GM21723 (cell line): ENCODE measurements around the gene ITPK1.

Source experiments
- ATAC-seq: cut with Tn5 transposase; IDR thresholded peaks from one replicate; pipeline ENCODE4 v1.9.1; 2021; ENCODE audit warnings: mild to moderate bottlenecking, moderate library complexity; ENCODE audit not compliant: unreplicated experiment

Gene ITPK1

DNA sequence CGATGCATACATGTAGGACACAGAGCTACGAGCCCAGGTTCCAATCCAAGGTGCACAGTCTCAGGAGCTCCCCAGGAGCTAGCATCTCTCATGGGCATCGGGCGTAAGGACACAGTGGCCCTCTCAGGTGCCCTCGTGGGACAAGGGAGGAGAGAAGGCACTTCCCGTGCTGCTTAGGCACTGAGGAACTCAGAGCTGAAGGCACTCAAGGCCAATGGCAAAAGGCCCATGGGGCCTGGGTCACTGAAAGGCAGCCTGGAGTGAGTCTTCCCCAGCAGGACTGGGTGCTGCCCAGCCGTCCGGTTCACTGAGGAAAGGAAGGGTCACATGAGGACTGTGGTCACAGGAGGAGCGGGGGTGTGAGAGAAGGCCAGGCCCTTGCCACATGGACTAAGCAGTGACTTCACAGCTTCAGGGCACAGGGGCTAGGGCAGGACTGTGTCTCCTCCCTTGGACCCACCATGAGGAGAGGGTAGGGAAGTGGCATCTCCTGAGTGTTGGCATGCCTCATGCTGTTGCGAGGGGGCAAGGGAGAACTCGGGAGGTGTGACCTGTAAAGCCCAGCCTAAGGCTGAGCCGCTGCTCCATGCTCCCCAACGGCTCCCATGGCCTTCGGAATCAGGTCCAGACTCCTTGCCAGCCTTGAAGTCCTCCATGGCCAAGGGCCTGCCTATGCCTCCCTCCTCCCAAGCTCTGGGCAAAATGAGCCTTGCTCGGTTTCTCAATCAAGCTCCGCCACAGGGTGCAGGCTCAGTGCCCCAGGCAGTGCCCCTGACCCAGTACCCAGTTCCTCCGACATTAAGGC, 141.0 kb downstream of the ITPK1 start:
- no peak for ATAC-seq

DNA sequence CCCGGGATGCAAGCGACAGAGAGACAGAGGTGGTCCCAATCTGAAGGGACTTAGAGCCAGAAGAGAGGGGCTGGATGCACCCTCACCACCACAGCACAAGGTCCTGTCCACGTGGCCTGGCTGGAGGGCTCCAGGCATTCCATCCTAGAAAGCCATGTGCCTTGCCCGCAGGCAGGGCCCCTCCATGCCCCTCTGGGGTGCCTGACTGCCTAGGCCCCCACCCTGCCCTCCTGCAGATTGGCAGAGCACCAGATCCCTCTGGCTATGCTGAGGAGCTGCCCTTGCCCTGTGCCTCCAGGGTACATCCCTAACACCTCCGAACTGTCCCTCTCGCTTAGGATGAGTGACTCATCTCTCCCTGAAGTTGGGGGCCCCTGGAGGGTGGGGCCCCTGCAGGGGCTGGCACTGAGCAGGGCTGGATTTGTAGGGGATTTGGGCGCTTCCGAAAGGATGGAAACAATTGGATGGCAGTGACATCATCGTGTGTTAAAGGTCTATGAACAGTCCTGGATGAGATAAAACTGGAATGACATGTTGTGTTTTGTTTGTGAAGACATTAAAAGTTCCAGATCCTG, 141.8 kb downstream of the ITPK1 start:
- ATAC-seq, result no peak

DNA sequence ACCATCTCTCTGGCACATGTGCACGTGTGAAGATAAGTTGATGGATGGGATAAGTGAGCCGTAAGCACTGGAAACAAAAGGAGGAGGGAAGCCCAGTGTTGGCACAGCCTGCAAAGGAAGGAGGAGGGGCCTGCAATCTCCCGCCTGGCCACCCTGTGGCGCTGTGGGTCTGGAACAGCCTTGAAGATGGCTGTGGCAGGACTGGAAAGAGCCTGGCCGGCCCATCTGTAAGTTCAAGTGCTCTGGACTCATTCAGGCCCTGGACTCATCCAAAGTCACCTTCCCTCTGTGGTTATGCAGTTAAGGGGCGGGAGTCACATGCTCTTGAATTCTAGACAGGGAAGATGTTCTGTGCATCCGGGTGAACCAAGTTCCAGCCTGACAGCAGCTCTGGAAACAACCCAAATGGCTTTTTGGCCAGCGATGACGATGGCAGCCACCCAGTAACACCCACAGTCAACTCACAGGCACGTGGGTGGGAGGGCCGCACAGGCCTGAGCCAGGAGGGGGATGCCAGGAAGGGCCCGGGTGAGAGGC, 142.4 kb downstream of the ITPK1 start:
- no peak for ATAC-seq

DNA sequence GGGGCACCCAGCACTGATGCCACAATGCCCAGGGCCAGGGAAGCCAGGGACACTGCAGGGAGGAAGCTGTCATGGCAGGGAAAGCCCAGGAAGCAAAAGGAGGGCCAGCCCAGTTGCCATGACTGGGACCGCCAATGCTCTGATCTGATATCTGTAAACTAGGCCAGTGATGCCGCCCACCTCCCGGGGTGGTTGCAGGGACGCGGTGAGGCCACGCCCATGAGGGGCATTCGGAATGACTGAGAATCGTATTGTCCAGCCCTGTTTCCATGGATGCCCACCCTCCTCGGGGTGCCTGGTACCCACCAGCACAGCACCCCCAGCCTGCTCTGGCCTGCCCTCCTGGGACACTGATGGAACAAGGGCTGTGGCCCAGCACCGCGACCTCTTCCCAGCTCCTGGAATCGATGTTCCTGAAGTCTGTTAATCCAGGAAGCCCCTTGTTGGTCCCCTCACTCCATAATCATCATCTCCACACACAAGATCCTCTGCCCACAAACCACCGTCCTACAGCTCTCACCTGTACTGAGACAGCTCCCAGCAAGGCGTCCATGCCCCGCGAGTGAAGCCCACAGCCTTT, 144.0 kb downstream of the ITPK1 start:
- ATAC-seq, result no peak

DNA sequence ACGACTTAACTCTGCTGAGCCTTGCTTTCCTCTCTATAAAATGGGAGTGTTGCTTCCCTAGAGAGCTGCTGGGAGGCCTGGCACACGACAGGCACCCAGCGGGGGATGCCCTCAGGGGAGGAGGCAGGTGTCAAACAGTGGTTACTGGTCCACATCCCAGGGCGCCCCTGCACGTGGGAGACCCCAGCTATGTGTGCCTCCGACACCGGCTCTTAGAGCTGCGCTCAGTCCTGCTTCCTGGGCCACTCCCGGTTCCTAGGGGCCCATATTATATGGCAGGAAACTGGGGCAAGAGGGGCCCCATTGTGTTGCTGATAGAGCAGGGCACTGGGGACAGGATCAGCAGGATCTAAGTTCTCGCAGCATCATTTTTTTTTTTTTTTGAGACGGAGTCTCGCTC, 145.5 kb downstream of the ITPK1 start:
- ATAC-seq, result no peak

DNA sequence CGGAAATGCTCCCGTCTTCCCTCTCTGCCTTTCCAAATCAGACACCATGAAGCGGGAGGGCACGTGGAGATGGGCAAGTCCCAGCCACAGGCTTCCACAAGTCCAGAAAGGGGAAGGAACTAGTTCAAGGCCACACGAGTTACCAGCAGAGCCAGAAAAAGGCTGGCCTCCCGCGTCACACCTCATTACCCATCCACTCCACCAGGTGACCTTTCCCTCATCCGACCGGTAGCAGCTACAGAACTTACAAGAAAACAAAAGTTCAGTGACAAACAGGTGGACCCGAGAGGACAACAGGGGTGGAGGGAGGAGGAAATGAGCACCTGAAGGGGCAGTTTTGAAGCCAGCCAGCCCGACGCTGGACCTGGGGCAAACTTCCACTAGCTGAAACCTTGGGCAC, 145.9 kb downstream of the ITPK1 start:
- no peak for ATAC-seq

DNA sequence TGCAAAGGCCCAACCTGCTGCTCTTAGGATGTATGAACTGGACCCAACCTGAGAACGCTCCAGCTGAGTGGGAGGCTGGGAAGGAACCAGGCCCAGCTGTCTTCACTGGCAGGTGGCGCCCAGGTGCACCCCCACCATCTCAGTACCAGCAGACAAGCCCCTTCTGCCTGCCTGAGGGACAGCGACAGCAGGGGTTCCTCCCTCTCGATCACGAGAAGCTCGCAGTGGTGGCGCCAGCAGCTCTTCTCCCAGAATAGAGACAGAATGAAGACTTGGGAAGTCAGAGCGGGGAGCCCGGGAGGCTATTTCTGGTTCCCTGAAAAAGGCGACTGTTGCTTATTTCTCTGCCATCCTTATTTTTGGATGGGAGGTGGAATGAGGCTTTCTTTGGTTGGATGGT, 146.3 kb downstream of the ITPK1 start:
- no peak for ATAC-seq

DNA sequence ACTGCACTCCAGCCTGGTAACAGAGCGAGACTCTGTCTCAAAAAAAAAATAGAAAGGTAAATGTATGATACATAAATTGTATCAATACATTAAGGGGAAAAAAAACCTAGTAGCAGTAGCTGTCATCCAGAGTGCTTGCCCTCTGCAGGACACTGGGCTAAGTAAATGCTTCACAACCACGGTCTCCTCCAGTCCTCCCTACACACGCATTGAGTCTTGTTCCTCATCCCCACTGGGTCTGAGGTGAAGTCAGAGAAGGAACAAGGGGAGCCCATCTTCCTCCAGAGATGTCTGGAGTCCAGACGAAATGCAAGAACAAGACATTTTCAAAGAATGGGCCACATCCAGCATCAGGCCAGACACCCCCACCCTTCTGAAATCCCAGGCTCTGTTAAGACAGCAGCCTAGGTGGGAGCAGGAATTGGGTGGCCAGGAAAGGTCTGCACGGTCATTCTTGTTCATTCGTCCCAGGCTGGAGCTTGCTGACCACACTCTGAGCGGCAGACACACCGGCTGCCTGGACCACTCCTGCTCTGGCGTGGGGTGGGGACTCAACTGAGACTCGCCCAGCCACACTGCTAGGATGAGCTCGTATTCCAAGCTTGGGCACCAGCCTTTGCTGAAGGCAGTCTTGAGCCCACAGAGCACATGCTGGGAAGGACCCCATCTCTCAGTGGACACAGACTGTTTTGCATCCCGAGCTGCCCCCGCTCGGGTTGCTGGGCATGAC, 147.3 kb downstream of the ITPK1 start:
- ATAC-seq, result no peak

DNA sequence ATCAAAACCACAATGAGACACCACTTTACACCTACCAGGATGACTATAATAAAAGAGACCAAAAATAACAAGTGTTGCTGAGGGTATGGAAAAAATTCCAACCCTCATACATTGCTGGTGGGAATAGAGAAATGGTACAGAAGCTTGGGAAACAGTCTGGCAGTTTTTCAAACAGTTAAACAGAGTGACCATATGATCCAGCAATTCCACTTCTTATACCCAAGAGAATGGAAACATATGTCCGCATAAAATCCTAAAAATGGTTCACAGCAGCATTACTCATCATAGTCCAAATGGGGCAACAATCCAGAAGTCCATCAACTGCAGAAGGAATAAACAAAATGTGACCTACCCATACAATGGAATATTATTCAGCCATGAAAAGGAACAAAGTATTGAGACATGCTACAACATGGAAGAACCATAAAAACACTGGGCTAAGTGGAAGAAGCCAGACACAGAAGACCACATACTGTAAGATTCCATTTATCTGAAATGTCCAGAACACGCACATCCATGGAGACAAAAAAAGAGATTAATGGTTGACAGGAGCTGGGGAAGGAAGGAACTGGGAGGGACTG, 148.3 kb downstream of the ITPK1 start:
- ATAC-seq, result no peak

DNA sequence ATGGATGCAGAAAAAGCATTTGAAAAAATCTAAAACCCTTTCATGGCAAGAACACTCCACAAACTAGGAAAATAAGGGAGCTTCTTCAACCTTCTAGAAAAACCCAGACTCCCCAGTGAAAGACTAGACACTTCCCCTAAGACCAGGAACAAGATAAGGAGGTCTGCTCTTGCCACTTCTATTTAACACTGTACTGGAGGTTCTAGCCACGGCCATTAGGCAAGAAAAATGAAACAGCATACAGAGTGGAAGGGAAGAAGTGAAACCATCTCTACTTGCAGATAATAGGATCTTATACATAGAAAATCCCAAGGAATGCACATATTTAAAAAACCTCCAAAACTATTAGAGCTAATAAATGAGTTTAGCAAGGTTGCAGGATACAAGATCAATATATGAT, 150.4 kb downstream of the ITPK1 start:
- ATAC-seq, result no peak

DNA sequence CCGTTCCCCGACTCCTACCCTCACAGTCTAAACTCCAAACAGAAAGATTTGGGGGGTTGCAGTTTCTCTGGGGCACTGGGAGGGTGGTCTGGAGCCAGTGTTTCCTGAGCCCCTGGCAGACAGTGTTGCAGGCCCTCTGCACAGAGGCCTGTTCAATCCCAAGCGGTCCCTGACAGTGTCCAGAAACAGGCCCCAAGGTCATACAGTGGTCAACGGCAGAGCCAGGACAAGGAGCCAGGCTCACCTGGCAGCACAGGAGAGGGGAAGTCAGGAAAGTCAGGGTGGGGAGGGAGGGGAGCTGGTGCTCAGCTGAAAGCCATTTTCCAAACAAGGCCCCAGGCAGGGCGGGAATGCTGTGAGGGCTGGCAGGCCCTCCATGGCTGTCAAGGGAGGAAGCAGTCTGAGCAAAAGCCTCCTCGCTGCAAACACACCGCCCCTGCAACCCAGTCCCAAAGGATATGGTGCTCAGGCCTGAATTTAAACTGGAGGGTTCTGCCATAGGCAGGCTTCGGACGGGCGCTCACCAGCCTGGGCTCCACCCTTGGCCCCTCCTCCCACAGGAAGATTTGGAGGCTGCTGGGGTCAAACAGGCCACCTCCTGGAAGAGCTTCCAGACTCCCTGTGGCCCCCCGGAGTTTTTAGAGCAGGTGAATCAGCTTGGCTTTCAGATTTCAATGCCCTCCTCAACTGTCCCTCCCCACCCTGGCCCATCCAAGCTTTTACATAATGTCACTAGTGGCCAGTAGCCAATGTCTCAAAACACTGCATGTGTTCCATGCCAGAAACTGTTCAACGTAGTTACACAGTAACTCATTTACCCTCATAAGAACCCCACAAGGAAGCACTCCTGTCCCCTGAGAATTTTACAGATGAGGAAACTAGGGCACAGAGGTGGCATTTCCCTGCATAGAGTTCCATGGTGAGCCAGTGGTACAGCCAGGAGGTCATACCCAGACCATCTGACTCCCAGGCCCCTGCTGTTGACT, 151.3 kb downstream of the ITPK1 start:
- ATAC-seq, result no peak

DNA sequence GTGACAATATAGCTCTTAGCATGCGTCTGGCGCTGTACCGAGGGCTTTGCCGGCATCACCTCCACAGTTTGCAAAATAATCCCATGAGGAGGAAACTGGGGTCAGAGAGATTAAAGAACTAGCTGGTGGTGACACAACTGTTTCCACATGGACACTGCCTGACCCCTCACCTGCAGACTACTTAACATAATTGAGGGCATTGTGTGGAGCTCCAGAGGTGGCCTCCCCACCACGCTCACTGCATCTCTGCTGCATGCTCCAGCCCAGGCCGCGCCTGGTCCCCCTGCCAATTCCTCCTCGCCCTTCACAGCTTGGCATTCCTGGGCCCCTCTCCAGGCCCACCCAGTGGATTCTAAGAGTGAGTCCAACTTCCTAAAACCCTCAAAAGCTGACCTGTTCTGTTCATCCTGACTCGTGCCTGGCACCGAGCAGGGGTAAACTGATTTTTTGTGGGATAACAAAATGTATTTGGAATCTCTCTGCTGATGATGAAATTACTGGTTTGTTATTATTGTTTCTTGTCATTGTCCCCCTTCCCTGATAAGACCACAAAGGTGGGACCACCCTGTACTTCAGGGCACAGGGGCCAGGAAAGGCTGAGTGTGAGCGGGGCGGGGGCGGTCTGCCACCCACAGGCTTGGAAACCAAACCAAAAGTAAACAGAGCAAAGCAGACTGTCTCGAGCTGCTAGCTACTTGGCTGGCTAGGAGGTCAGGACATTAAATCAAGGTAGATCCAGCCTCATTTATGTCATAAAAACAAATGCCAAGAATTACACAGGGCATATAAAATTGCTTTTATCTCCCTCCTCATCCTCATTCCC, 152.2 kb downstream of the ITPK1 start:
- ATAC-seq, result no peak

DNA sequence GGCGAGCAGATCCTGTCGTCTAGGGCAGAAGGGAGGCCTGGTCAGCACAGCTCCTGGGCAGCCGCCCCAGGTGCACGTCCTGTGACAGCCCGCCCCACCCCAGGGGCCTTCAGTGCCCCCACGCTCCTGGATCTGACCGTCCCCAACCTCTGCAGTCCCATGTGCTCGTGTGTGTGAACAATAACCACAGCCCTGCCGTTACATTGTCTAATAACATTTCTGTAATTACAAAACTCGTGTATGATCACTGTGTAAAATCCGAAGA, 153.0 kb downstream of the ITPK1 start:
- ATAC-seq, result no peak

DNA sequence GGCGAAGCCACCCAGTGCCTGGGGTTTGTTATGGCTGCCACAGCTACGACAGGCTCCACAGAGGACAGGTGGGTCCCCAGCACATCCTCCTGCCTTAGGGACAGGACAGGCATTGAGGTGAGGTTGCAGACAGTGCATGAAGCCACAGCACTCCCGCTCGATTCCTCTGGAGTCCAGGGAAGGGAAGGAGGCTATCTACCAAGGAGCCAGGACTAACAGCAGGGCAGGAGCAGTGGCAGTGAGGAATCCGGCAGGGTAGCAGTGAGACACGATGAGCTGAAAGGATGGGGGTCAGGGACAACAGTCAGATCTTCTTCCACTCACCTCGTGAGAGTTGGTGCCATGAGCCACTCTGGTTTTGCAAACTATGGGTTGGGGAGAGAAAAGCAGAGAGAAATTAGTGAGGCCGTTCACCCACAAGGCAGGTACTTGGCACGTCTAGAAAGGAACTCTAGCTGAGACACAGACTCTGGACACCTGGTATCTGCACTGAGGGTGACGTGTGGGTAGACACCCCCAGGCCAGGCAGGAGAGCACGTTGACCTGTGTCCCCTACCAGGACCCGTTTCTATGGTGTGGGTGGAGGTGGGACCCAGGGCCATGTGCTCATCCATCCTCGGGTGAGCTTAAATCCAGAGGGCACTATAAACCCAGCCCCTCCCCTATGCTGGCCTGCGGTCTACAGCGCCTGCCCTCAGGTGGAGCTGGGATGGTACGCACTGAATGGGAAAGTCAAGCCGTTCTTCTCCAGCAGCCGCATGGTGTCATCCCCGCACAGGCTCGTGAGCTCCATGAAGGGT, 153.5 kb downstream of the ITPK1 start:
- ATAC-seq, result no peak

DNA sequence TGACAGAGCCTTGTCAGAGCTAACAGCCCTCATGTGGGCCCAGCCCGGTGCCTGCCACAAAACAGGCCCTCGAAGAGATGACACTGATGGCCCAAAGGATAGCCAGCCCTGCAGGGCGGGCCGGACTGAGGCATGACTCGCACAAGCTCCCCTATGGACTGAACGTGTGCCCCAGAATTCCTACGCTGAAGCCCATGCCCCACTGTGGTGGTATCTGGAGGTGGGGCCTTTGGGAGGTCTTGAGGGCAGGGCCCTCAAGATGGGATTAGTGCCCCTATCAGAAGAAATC, 154.2 kb downstream of the ITPK1 start:
- ATAC-seq, result no peak

DNA sequence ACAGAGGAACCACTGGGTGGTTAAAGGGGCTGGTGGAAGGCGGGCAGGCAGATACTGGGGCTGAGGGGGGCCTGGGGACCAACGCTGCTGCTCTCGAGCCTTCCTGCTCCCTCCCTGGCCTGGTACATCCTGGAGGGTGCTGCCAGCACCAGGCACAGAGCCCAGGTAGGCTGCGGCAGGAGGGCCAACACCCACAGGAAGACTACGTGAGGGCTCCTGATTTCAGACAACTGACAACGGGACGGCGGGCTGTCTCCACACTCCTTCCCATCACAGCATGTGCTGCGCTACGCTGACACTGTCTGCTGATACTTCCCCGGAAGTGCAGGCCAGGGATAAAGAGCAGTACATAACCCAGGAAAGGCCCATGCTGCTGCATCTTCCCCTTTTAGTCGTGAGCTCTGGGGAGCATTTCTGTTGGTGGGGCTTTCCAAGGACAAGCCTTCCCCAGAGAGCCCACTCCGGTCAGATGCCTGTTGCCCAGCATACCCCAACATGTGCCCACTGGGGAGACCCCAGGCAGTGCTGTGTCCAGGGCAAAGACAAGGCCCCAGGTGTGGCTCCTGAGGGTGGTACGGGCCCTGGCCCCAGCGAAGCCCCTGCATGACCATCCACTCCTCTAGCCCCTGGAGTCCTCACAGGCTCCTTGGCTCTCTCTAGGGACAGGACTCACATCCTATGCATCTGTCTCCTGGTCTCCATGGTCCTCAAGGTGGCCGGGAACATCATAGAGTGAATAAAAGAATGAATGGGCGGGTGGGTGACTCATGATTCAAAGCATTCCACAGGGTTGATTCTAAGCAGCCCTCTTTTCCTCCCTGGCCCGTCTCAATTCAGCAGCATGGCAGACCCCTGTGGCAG, 154.8 kb downstream of the ITPK1 start:
- no peak for ATAC-seq

DNA sequence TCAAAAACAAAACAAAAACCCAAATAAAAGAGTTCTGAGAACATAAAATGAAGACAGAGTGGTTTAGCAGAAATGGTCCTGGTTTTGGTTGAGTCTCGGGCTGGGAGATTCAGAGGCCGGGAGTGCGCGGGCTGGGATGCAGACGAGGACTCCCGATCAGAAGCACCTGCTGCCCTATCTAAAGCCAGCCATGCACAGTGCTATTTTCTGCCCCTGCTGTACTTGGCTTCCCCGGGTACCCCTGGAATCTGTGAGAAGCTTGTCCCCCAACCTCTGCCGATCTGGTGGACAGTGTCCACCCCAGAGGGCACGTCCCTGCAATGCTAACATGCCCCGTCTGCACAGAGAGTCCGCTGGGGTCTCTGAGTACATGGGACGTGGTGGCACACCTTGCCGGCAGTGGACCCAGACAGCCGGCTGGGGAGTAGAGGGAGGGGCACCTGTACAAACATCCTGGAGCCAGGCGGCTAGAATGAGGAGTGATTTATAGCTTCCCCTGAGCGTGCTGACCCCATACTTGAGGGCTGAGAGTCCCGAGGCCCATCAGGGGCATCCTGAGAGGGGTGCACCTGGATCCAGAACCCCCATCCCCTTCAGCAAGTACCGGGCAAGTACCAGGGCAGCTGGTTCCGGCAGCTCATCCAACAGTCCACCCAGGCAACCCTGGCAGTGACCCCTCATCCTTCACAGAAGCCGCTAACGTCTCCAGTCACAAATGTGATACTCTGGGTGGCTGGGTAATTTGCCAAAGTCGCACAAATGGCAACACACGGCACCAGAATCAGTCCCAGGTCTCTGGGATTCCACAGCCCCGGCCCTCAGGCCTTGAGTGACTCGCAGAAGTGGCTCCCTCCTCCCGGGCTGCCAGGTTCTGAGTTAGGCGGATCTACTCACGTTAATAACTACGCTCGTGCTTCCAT, 155.7 kb downstream of the ITPK1 start:
- no peak for ATAC-seq
